Measurements from ENCODE around the gene ABCC8.

Gene ABCC8

DNA sequence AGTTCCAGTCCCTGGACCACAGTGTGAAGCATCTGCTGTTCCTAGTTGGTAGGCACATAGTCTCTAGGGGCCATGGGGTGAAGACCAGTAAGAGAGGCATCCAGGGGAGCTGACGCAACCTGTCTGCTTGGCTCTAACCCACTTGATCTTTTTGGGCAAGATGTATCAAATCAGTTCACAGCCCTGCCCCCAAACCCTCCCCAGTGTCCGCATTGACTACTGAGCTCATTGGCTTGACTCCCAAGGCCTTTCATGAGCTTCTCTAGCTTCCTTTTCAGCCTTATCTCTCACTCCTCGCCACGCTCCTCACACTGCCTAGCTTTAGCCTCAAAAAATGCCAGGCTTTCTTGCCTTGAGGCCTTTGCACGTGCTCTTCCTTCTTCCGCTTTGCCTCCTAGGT is 29.7 kb upstream of the ABCC8 start:
- no peak for DNase-seq

DNA sequence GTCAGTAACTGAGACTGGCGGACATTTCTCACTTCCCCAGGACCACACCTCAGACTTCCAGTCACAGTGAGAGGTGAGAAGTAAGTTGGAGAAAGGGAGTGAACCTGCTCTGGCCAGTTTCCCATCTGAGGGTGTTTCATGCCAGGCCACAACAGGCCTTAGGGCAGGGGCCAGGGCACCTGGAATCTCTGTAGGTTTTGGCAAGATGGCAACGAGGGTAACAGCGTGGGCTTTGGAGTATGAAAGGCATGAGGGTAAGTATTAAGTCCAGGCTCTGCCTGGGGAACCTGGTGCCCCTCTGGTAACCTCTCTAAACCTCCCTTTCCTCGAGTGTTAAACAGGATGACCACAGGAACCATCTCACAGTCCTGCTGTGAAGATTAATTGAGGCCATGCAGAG is 28.5 kb upstream of the ABCC8 start:
- no peak for DNase-seq

DNA sequence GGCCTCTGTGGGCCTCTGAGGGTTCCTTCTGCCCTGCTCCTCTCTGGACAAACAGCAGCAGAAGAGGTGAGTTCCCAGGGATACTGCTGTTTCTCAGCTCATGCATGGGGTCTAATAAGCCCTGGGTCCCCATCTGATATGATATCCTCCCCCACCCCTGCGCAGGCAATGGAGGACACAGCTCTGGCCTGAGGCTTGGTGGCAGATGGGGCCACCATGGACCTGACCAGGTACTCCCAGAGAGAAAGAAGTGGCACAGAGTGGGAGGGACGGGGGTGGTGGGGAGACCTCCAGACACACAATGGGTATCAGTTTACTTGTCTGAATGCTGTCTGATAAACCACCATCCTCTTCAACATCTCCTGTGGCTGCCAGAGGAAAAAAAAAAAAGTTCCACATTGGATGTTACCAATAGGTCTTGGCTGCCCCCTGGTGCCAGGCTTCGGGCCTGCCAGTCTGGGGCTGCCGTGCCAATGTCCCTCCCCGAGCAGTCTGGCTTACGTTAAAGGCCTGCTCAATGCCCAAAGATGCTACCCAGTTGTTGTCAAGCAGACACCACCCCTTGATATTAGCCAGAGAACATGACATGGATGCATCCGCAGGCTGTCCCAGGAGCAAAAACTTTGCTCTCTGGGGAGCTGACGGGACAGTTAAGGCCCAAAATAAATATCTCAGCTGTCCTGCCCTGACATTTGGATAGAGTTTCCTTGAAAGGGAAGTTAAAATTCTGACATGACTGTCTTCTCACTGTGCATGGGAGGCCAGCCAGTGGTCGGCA is 27.9 kb upstream of the ABCC8 start:
- peak in 53 of 56 donors; percentile 9 to 83 (median 53) for DNase-seq

DNA sequence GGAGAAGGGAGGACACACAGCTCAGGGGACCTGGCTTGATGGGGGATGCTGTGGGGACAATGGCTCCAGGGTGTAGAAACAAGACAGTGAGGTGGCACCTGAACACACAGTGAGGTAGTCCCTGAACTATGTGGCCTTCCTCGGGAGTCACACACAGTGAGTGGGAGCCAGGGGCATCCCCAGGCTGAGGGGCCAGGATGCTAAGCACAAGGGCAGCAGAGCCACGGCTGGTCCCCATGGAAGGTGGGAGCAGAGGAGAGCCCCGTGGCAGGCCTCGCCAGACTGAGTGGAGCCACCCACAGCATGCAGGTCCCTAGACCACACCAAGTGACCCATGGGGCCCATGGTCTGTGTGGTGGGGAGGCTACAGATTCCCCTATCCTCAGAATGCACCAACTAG is 26.0 kb upstream of the ABCC8 start:
- DNase-seq, result no peak

DNA sequence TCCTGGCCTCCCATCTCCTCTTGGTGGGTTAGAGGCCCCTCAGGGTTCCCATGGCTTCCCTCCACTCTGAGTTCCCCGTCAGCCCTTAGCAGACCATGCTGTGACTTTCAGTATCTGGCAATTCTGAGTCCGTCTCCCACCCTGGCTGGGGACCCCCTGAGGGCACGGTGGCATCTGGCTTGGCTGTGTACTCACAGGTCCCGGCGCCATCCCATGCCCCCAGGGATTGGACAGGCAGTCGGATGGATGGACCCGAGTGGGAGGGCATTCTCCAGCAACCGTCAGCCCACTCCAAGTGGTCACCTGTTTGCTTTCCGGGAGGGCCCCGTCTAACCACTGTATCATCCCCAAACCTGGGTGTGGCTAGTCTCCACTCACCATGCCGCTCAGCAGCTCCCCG is 24.0 kb upstream of the ABCC8 start:
- no peak for DNase-seq

DNA sequence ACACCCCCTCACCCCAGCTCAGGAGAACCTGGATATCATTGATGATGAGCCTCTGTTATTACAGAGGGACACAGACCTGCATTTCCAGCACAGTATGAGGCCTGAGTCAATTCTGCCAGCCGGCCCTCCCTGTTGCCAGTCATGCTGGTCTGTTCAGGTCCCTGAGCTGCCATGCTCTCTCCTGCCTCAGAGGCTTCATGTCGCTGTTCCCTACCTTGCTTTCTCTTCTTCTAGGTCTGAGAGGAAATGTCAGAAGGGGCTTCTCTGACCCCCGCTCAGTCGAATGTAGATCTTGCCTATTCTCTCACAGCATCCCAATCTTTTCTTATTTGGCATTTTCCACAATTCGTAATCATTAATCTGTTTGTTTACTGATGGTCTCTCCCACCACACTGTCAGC is 21.8 kb upstream of the ABCC8 start:
- no peak for DNase-seq

DNA sequence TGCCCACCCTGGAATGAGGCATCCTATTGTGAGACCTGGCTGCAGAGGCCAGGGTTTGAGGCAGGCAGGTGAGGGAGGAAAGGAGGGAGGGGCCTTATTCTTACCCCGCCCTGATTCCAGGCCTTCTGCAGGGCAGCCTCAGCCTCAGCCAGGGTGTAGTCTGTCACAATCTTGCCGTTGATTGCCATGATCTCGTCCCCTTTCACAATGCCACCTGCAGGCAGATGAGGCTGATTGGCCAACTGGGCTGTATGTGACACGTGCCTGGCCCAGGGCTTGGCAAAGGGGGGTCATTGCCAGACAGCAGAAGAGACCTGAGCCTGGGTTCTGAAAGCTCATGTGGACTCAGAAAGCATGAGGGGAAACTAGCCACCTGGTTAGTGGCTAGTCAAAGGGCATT is 21.4 kb upstream of the ABCC8 start:
- DNase-seq, result no peak

DNA sequence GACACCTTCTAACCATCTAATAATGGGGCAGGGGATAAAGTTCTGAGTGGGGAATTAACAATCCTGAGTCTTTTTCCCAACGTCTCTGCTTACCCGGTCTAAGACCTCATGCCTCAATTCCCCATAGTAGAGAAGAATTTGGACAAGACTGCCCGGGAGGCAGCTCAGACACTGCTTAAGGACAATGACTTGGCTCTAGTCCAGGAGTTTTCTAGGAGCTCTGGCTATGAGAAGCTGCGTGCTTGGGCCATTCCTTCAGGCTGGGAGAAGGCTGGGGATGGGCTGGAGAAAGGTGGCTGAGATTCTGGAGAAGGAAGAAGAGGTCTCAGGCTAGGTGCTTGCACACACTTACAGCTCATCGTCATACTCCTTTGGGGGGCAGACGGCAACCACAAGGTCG is 19.8 kb upstream of the ABCC8 start:
- DNase-seq, result no peak

DNA sequence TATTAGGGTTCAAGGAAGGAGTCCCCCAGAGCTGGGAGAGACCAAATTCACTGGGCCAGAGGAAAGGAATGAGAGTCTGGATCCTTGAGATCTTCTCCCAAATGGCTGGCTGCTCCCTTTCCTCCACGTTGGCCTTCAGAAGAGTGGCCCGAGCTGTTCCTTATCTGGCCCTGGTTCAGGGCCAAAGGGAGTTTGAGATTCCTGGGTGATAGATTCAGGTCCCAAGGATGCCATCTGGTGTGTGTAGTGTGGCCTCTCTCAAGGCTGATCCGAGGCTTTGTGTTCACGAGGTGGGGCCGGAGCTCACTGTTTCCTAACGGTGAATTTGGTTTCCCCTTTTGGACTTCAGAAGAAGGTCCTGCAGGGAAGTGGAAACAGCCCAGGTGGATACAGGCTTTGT is 17.4 kb upstream of the ABCC8 start:
- DNase-seq, result no peak

DNA sequence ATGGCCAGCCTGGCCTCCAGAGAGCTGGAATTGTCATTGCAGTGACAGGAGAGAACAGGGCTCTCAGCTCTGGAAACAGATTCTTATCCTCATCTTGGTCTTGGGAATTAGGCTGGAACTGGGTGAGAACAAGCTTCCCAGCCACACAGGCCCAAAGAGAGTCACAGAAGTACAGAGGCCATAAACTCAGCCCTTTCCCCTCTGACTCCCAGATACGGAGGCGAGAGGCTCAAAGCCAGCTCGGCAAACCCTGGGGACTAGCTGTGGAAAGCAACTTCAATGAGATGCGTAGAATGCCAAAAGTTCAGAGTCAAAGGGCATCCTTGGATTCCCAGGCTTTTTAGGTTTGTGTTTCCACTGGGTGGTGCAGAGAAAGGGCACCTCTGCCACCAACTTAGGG is 14.3 kb upstream of the ABCC8 start:
- no peak for DNase-seq

DNA sequence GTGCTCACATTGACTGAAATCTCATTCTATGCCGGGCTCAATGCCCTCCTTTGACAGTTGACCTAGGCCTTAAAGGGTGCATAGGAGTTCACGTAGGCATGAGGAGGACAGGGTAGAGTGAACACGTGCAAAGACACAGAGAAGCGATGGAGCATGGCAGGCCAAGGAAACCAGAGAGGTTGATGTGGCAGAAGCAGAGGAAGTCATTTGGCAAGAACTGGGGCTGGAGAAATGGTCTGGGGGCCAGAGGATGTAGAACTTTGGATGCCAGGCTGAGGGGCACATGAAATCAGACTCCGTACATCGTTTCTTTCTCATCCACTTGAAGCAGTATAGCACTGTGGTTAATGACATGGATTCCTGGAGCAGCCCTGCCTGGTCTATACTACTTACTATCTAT is 13.6 kb upstream of the ABCC8 start:
- DNase-seq, result no peak

DNA sequence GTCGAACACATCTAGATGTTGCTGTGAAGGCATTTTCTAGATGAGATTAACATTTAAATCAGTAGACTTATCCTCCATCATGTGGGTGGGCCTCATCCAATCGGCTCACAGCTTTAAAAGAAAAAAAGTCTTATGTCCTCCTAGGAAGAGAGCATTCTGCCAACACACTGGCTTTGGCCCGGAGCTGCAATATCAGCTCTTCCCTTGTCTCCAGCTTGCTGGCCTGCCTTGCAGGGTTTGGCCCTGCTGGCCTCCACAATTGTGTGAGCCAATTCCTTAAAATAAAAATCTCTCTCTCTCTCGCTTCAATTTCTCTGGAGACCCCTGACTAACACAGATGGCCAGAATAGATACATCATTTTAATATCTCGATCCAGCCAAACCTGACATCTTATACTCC is 13.1 kb upstream of the ABCC8 start:
- no peak for DNase-seq

DNA sequence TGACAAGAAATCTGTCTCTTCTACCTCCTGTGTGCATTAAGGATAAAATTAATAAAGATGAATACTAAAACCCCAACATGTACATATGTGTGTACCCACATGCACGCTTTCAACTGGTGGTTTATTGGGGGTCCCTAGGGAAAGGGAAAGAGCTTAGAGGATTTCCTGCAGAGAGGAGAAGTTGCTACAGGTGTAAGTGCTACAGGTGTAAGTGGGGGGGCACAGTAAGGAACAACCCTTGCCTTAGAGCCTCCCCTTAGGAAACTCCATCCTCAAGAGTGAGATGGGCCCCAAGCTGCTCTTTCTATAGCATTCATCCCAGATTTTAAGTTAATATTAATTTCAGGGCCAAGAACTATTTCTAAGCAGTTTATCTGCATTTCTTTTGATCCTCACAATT is 11.9 kb upstream of the ABCC8 start:
- no peak for DNase-seq

DNA sequence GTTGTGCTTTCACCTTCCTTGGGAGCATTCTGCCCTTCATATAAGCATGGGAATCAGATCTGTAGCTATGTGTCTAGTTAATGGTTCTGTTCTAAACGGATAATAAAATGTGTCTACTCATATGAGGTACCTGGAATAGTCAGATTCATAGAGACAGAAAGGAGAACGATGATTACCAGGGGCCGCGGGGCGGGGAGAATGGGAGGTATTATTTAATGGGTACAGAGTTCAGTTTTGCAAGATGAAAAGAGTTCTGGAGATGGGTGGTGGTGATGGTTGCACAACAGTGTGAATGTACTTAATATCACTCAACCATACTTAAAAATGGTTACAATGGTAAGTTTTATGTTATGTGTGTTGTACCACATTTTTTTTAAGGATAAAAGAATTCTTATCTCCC is 10.0 kb upstream of the ABCC8 start:
- DNase-seq, result no peak

DNA sequence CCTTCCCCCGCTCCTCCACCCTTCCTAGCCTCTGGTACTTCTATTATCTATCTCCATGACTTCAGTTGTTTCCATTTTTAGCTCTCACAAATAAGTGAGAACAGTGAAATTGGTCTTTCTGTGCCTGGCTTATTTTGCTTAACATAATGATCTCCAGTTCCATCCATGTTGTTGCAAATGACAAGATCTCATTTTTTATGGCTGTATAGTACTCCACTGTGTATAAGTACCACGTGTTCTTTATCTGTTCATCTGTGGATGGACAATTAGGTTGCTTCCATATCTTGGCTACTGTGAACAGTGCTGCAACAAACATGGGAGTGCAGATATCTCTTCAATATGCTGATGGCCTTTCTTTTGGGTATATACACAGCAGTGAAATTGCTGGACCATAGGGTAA is 6.9 kb upstream of the ABCC8 start:
- no peak for DNase-seq

DNA sequence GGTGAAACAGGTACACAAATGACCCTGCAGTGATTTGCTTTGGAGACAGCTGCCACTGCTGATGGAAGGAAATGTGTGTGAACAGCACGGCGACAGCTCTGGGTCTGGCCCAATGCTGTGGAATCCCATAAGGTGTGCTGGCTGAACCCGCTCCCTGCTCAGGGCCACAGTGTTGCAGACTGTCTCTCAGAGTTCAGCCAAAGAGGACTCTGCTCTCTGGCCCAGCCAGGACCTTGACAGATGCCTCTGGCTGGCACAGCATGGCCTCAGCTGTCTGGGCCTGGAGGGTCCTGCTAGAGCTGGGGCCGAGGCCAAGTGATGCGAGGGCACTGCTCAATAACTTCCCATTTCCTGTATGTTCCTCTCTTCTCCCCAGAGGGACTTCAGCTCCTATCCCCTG is 5.3 kb upstream of the ABCC8 start:
- no peak for DNase-seq

DNA sequence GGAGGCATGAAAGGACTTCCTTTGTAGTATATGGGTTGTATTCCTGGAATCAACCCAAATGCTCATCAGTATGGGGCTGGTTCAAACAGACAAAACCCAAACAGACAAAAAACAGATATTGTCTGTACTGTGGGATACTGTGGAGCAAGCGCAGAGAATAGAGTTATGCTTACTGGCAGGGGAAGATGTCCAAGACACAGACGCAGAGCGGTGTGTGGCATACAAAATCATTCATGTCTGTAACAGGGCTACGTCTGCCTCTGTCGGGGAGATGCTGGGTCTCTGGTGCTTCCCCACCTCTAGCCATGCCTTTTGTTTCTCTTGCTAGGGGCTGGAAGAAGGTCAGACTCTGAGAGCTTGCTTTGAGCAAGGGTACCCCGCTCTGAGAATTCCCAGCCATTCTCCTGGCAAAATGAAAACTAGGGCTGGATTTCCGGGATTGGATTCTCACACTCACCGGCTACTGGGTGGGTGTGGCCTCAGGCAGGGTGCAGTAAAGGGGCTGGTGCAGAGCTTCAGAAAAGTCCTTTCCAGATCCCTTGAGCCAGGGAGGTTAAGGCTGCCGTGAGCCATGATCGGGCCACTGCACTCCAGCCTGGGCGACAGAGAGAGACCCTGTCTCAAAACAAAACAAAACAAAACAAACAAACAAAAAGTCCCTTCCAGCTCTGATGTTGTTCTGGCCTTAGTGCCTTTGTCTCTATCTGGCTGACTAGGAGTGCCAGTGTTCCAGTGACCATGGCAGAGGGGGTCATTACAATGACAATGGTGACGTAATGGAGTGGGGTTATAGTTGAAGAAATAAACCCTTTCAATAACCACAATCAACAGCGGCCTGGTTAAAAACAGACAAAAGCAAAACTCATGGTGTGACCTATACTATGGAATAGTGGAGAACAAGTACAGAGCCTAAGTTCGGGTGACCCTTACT is 2.9 kb upstream of the ABCC8 start:
- DNase-seq, result peak in 31 of 56 donors; percentile 9 to 65 (median 29)

DNA sequence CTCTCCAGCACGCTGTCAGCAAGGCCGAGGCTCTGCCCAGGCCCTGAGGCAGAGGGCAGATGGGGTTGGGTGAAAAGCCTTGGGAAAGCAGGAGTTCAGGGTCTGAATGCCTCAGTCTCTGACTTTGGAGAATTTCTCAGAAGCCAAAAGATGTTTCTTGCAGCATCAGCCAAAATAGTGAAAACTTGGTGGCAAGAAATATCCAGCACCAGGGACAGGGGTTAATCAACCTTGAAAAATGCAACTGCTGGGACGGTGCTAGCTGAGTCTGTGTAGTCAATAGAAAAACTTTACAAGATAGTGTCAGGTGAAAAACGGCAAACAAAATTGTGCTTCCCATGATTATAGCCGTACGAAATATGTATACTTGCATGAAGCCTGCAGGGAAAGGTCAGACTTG is 1.4 kb upstream of the ABCC8 start:
- DNase-seq, result no peak

DNA sequence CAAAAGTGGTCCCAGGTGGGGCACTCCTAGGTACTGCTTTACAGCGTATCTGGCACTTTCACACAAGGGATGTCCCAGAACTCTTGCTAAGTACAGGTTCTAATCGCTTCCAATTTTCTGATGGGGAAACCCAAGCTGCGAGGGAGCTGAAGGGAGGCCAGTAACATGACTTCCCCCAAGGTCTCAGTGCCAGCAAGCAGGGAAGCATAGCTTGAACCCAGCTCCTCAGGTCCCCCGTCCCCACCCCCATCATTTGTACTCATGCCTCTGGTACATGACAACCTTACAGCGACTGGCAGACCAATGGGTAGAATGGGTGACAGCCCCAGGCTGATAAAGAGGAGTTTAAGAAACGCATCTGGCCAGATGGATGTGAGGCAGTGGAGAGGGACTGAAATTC is 716 bp upstream of the ABCC8 start:
- no peak for DNase-seq

DNA sequence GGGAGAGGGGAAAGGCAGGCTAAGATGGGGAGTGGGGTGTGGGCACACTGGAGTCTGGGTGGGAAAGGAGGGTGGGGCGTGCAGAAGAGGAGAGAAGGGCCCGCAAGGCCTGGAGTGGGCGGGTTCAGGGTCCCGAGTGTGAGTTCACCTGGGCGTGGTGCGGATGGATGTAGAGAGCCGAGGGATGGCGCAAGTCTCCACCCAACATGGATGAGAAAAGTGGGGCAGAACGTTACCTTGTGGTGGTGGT is 364 bp upstream of the ABCC8 start:
- no peak for DNase-seq

DNA sequence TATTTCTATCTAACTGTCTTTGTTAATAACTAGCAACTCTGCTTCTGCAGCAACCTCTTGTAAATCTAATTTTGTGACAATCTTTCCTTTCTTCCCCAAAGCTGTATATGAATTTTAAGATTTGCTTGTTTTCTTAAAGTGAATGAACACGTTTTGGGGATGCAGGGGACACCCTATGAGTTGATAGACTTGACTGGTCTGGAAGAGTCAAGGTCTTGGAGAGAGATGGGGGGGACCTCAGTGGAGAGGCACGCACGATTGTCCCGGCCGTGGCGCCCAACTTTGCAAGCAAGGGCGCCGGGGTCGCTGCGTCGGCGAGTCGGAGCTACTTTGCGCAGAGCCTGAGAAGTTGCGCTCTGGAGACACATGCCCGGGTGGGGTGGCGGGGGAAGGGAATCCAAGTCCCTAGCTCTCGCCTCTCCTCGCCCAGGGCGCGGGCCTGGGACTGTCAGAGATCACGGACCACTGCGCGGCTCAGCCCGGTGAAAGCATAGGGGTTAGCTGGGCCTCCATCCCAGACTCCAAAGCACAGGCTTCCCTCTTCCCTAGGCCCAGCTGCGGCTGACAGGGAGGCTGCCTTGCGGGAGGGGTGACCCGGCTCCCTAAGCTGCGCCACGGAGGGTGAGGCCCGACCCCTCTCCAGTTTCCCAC is 854 bp downstream of the ABCC8 start:
- DNase-seq, result peak in 3 of 56 donors; percentile 9 to 31 (median 15)

DNA sequence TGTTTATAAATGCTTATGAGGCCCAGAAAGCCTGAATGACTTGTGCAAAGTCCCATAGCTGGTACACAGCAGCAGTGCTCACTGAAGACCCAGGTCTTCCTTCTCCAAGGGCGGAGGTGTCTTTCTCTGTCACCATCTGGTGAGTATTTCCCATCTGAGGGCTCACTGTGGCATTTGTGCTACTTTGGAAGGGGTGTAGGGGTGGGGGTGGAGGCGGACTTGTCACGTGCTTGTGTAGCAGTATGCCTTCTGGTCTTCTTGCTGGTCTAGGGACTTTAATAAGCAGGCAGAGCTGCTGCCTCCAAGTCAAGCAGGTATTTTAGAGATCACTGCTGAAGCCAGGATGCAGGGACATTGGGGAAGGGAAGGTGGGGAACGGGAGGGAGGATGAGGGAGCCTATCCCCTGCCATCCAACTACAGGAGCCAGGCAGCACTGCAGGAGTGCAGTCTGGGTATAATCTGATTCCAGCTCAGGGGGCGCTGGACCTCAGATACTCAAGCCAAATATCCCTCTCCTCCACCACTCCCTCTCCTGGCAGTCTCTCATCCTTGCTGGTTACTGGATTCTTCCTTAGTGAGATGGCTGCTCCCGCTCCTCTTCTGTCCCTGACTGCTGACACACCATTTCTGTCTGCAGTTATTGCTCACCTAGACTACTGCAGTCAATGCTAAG is 3.4 kb downstream of the ABCC8 start:
- DNase-seq, result peak in 3 of 56 donors; percentile 13 to 15 (median 14)

Measured in amygdala (tissue), 56 donors.